PFSK-1 (cell line): Measurements from ENCODE around the gene TSKU.

Experiments used
- TAF1 ChIP-seq: IDR thresholded peaks from 2 replicates; pipeline ENCODE4 v1.6.1; 2012; ENCODE audit warnings: low read length, control low read depth, borderline replicate concordance; ENCODE audit not compliant: insufficient read depth
- TF ChIP-seq, protein P1 (sequence below), 2 experiments: IDR thresholded peaks; 2 replicates each; pipeline versions ENCODE4 v1.6.1 to v1.8.0; 2011 to 2012; ENCODE audit warnings: low read depth in 2 of 2, low read length in 2 of 2, control low read depth in 1 of 2, inconsistent platforms in 1 of 2, mild to moderate bottlenecking in 1 of 2, moderate library complexity in 1 of 2; ENCODE audit not compliant: insufficient read depth in 1 of 2

GRCh38 chr11:76781046-76781801 is 1.9 kb upstream of the TSKU start:
- no peak for TF ChIP-seq TAF1
- TF ChIP-seq, protein P1, sequence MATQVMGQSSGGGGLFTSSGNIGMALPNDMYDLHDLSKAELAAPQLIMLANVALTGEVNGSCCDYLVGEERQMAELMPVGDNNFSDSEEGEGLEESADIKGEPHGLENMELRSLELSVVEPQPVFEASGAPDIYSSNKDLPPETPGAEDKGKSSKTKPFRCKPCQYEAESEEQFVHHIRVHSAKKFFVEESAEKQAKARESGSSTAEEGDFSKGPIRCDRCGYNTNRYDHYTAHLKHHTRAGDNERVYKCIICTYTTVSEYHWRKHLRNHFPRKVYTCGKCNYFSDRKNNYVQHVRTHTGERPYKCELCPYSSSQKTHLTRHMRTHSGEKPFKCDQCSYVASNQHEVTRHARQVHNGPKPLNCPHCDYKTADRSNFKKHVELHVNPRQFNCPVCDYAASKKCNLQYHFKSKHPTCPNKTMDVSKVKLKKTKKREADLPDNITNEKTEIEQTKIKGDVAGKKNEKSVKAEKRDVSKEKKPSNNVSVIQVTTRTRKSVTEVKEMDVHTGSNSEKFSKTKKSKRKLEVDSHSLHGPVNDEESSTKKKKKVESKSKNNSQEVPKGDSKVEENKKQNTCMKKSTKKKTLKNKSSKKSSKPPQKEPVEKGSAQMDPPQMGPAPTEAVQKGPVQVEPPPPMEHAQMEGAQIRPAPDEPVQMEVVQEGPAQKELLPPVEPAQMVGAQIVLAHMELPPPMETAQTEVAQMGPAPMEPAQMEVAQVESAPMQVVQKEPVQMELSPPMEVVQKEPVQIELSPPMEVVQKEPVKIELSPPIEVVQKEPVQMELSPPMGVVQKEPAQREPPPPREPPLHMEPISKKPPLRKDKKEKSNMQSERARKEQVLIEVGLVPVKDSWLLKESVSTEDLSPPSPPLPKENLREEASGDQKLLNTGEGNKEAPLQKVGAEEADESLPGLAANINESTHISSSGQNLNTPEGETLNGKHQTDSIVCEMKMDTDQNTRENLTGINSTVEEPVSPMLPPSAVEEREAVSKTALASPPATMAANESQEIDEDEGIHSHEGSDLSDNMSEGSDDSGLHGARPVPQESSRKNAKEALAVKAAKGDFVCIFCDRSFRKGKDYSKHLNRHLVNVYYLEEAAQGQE (IDR thresholded peaks at IDR 0.05; ENCODE audit: insufficient read depth in 1 of 2, low read depth in 2 of 2, low read length in 2 of 2): no peak
